Astrocyte (in vitro differentiated cells and primary cell): ENCODE results near the gene FAM107B. TPM values are rescaled to one million over a fixed set of nuclear protein-coding genes. Genes with fewer than 3 reads are reported as not detected.
A peak's percentile ranks its signal among the peaks of the same experiment; 100 is the strongest.

Experiments
- DNase-seq: peaks from one replicate; pipeline ENCODE4 v3.0.0-alpha.2; 2010; ENCODE audit warnings: low read depth
- FAIRE-seq: peaks from 2 replicates; lab custom pipeline; 2011; peaks lifted over from hg19 to GRCh38; lab: Jason Lieb, UNC
- H2AFZ ChIP-seq: 2 replicates; pipeline ENCODE4 v1.6.0; 2012; ENCODE audit warnings: low read depth, low read length, inconsistent platforms
- H3K27ac ChIP-seq: 2 replicates; pipeline ENCODE4 v1.5.1; 2011; ENCODE audit warnings: low read depth, low read length, inconsistent platforms
- H3K27me3 ChIP-seq: 2 replicates; pipeline ENCODE4 v1.6.0; 2011; ENCODE audit warnings: low read length, inconsistent platforms; ENCODE audit not compliant: insufficient read depth
- H3K36me3 ChIP-seq: 2 replicates; pipeline ENCODE4 v1.5.1; 2011; ENCODE audit warnings: low read length, inconsistent platforms; ENCODE audit not compliant: insufficient read depth
- H3K4me1 ChIP-seq: 2 replicates; pipeline ENCODE4 v1.5.1; 2011; ENCODE audit warnings: low read length, inconsistent platforms; ENCODE audit not compliant: insufficient read depth
- H3K4me2 ChIP-seq: 2 replicates; pipeline ENCODE4 v1.6.0; 2012; ENCODE audit warnings: low read length, inconsistent platforms
- H3K4me3 ChIP-seq: 2 replicates; pipeline ENCODE4 v1.5.1; 2011; ENCODE audit warnings: low read depth, mild to moderate bottlenecking, low read length, inconsistent platforms; ENCODE audit not compliant: insufficient read depth
- H3K79me2 ChIP-seq: 2 replicates; pipeline ENCODE4 v1.6.0; 2012; ENCODE audit warnings: mild to moderate bottlenecking, low read length, inconsistent platforms; ENCODE audit not compliant: insufficient read depth
- H3K9ac ChIP-seq: 2 replicates; pipeline ENCODE4 v1.6.0; 2012; ENCODE audit warnings: mild to moderate bottlenecking, low read length, inconsistent platforms
- H3K9me3 ChIP-seq: 2 replicates; pipeline ENCODE4 v1.5.1; 2012; ENCODE audit warnings: low read depth, mild to moderate bottlenecking, low read length, inconsistent platforms; ENCODE audit not compliant: insufficient read depth
- H4K20me1 ChIP-seq: 2 replicates; pipeline ENCODE4 v1.6.0; 2012; ENCODE audit warnings: low read length, inconsistent platforms; ENCODE audit not compliant: insufficient read depth
- H3K27ac Mint-ChIP-seq: one replicate; pipeline ENCODE4 v1.8.0; 2021; ENCODE audit warnings: mild to moderate bottlenecking, mixed read lengths; ENCODE audit not compliant: unreplicated experiment
- H3K27me3 Mint-ChIP-seq: one replicate; pipeline ENCODE4 v1.8.0; 2021; ENCODE audit warnings: low read depth, mixed read lengths; ENCODE audit not compliant: unreplicated experiment
- H3K36me3 Mint-ChIP-seq: one replicate; pipeline ENCODE4 v1.8.0; 2021; ENCODE audit warnings: low read depth, mixed read lengths; ENCODE audit not compliant: unreplicated experiment
- H3K4me1 Mint-ChIP-seq: one replicate; pipeline ENCODE4 v1.8.0; 2021; ENCODE audit warnings: low read depth, mixed read lengths; ENCODE audit not compliant: unreplicated experiment
- H3K4me3 Mint-ChIP-seq: one replicate; pipeline ENCODE4 v1.8.0; 2021; ENCODE audit warnings: mild to moderate bottlenecking, moderate library complexity, mixed read lengths; ENCODE audit not compliant: unreplicated experiment
- H3K9me3 Mint-ChIP-seq: one replicate; pipeline ENCODE4 v1.8.0; 2021; ENCODE audit warnings: mild to moderate bottlenecking, mixed read lengths; ENCODE audit not compliant: unreplicated experiment
- EZH2 ChIP-seq: IDR thresholded peaks from 2 replicates; pipeline ENCODE4 v1.6.1; 2012; ENCODE audit warnings: mild to moderate bottlenecking, low read length, inconsistent platforms; ENCODE audit not compliant: insufficient read depth
- total RNA-seq: library from RNA; stranded (reverse); gene quantifications from 2 replicates; pipeline ENCODE4 v1.2.1, GENCODE V29; 2021
- TF ChIP-seq, protein P1 (sequence below): IDR thresholded peaks from 2 replicates; pipeline ENCODE4 v1.5.1; 2011; ENCODE audit warnings: low read depth, mild to moderate bottlenecking, inconsistent platforms, low read length, moderate library complexity; ENCODE audit not compliant: insufficient read depth

FAM107B gene
- total RNA-seq, 1 donor from 2014 or later: 36.0 TPM

DNA sequence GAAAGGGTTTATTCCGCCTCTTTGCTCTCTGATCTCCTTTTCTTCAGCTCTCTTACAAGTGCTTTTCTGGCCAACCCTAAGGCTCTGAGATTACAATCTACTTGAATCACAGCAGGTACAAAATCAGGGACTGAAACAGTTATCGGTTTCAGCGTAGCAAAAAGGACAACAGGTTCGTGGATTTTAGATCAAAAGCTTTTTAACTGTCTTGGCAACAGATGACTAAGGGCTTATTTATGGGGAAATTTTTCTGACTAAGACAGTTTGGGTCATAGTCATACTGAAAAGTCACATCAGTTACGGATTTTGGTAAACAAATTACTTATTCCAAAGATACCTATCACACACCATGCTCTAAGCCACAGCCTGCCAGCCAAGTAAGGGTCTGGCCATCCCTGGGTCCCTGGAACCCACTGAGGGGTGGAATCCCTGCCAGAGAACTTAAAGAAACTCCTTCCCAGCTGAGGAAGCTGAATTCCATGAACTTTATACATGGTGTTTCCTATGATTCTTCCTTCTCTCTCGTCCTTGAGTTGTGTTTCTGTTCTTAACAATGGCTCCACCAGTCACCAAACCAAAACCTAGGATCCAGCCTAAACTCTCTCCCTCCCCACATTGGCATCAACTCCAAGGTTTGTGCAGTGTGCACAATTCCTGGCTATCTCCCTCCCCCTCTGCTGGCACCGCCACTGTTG, 169.3 kb downstream of the FAM107B start:
- Histone ChIP-seq H3K36me3 (no peaks in the 10 kb centered on the region), H3K79me2 (peaks cover 18% of the 10 kb centered on the region), H4K20me1 (peaks cover 22% of the 10 kb centered on the region), H3K4me3 (peak overlapping the region; percentile 68), H3K9me3 (no peaks in the 10 kb centered on the region), H3K9ac (peak overlapping the region; percentile 90), H2AFZ (peak overlapping the region; percentile 69), H3K4me1 (peaks cover 28% of the 10 kb centered on the region), H3K27ac (peak overlapping the region; percentile 65), H3K27me3 (no peaks in the 10 kb centered on the region), H3K4me2 (peak overlapping the region; percentile 99)
- TF ChIP-seq EZH2: no peak
- TF ChIP-seq, protein P1, sequence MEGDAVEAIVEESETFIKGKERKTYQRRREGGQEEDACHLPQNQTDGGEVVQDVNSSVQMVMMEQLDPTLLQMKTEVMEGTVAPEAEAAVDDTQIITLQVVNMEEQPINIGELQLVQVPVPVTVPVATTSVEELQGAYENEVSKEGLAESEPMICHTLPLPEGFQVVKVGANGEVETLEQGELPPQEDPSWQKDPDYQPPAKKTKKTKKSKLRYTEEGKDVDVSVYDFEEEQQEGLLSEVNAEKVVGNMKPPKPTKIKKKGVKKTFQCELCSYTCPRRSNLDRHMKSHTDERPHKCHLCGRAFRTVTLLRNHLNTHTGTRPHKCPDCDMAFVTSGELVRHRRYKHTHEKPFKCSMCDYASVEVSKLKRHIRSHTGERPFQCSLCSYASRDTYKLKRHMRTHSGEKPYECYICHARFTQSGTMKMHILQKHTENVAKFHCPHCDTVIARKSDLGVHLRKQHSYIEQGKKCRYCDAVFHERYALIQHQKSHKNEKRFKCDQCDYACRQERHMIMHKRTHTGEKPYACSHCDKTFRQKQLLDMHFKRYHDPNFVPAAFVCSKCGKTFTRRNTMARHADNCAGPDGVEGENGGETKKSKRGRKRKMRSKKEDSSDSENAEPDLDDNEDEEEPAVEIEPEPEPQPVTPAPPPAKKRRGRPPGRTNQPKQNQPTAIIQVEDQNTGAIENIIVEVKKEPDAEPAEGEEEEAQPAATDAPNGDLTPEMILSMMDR: no peak
- H3K4me1 Mint-ChIP-seq: peaks cover 36% of the 10 kb centered on the region
- H3K27me3 Mint-ChIP-seq: no peaks in the 10 kb centered on the region
- peak overlapping the region; percentile 90 for H3K4me3 Mint-ChIP-seq
- H3K36me3 Mint-ChIP-seq: peaks cover 2% of the 10 kb centered on the region
- DNase-seq (peak; percentile 58), FAIRE-seq (no peak)
- H3K9me3 Mint-ChIP-seq: peaks cover 2% of the 10 kb centered on the region
- no peak overlapping the region for H3K27ac Mint-ChIP-seq

DNA sequence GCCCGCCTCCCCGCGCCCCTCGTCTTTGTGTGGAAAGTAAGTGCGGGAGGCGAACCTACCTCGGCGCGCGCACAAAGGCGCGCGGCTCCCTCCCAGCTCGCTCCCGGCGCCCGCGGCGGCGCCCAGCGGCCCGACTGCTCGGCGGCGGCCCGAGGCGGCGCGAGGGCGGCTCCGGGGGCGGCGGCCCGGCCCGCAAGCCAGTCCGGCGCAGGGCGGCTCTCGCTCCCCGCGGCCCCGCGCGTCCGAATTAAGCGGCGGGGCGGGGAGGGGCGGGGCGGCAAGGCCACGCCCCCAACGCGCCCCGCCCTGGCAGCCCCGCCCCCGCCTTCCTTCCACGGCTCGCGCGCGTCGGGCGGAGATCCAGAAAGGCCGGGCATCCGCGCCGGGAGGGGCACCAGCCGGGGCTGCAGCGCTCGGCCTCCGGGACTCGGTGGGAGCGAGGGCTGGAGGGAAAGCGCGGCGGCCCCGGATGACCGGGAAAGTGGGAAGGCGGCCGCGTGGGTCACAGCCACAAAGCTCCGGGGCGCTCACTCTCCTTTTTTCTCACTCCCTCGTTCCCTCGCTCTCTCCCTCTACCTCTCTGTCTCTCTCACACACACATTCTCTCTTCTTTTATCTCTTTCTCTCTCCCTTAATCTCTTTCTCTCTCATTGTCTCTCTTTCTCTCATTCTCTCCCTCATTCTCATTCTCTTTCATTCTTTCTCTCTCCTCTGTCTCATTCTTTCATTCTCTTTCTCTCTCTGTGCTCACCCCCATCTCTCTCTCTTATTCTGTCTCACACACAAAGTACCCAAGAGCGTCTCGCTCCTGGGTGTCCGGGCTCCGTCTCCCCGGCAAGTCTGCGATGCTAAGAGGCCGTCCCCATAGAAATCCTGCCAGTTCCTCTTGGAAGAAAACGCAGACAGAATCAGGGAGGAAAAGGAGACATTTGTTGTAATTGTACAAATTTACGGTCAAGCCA, 170.2 kb downstream of the FAM107B start:
- Mint-ChIP-seq H3K36me3 (peaks cover 2% of the 10 kb centered on the region), H3K27ac (peak overlapping the region; percentile 89), H3K9me3 (peaks cover 2% of the 10 kb centered on the region), H3K4me3 (peak overlapping the region; percentile 90), H3K4me1 (peaks cover 35% of the 10 kb centered on the region), H3K27me3 (no peaks in the 10 kb centered on the region)
- DNase-seq (peak; percentile 36), FAIRE-seq (no peak)
- no peak for TF ChIP-seq EZH2
- TF ChIP-seq, protein P1: no peak
- H3K9me3 ChIP-seq: no peaks in the 10 kb centered on the region
- H4K20me1 ChIP-seq: peaks cover 28% of the 10 kb centered on the region
- H3K9ac ChIP-seq: peak overlapping the region; percentile 90
- H3K4me3 ChIP-seq: peak overlapping the region; percentile 68
- no peaks in the 10 kb centered on the region for H3K27me3 ChIP-seq
- H2AFZ ChIP-seq: peak overlapping the region; percentile 69
- H3K79me2 ChIP-seq: peaks cover 27% of the 10 kb centered on the region
- H3K36me3 ChIP-seq: no peaks in the 10 kb centered on the region
- H3K27ac ChIP-seq: peak overlapping the region; percentile 65
- H3K4me1 ChIP-seq: peaks cover 28% of the 10 kb centered on the region
- peak overlapping the region; percentile 99 for H3K4me2 ChIP-seq
